Measurements from ENCODE around the gene SLC44A5. TPM values are rescaled to one million over a fixed set of nuclear protein-coding genes. Genes with fewer than 3 reads are reported as not detected.

Gene SLC44A5
- polyA plus RNA-seq, 3 donors = not detected

DNA sequence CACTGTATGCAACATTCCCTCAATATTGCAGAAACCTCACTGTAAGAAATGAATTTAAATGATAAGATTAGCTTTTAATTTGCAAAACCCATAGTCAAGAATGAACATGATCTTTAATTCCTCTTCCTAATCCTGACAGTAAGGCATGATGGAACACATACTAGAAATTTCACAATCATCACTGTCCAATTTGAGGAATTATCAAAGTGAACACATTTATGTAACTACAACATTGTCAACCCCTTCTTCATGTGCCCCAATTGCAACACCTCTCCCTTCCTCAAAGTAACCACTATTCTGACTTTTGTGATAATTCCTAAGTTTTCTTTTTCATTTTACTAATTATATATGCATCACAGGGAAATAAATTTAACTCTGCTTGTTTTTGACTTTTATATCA is 373.6 kb downstream of the SLC44A5 start:
- intact Hi-C loops (cut with micrococcal nuclease) = no loop called here
- peaks cover 2% of the 10 kb centered on the region for H3K4me1 Mint-ChIP-seq
- no peak overlapping the region for H3K27ac Mint-ChIP-seq
- H3K4me3 ChIP-seq (replicated peaks in 1 of 3; ENCODE audit: low read depth in 2 of 3, low read length in 3 of 3) = no peak overlapping the region
- H3K4me1 ChIP-seq (ENCODE audit: control insufficient read depth in 1 of 2, insufficient read depth in 2 of 2, low read length in 2 of 2) = no peaks in the 10 kb centered on the region
- H3K36me3 Mint-ChIP-seq = no peaks in the 10 kb centered on the region
- H3K4me2 ChIP-seq (replicated peaks; ENCODE audit: extremely low read depth, low read length, poor library complexity, severe bottlenecking) = no peak overlapping the region
- peaks cover 0 to 3% (median 0%) of the 10 kb centered on the region in 3 donors for H3K27me3 Mint-ChIP-seq (ENCODE audit: low read depth in 3 of 3)
- no peaks in the 10 kb centered on the region for H3K9me3 Mint-ChIP-seq
- H4K20me1 ChIP-seq (ENCODE audit: insufficient read depth, low read length) = no peaks in the 10 kb centered on the region
- H3K27me3 ChIP-seq (ENCODE audit: control insufficient read depth in 2 of 2, insufficient read depth in 2 of 2, low read length in 2 of 2) = no peaks in the 10 kb centered on the region
- TF ChIP-seq, protein P1, sequence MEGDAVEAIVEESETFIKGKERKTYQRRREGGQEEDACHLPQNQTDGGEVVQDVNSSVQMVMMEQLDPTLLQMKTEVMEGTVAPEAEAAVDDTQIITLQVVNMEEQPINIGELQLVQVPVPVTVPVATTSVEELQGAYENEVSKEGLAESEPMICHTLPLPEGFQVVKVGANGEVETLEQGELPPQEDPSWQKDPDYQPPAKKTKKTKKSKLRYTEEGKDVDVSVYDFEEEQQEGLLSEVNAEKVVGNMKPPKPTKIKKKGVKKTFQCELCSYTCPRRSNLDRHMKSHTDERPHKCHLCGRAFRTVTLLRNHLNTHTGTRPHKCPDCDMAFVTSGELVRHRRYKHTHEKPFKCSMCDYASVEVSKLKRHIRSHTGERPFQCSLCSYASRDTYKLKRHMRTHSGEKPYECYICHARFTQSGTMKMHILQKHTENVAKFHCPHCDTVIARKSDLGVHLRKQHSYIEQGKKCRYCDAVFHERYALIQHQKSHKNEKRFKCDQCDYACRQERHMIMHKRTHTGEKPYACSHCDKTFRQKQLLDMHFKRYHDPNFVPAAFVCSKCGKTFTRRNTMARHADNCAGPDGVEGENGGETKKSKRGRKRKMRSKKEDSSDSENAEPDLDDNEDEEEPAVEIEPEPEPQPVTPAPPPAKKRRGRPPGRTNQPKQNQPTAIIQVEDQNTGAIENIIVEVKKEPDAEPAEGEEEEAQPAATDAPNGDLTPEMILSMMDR (IDR thresholded peaks at IDR 0.05) = no peak
- no peak overlapping the region for H3K27ac ChIP-seq (ENCODE audit: low read depth in 1 of 2, low read length in 2 of 2)
- no peaks in the 10 kb centered on the region for H3K9me3 ChIP-seq (replicated peaks in 1 of 2; ENCODE audit: control insufficient read depth in 1 of 2, insufficient read depth in 1 of 2, low read length in 2 of 2)
- no peak overlapping the region for H3K9ac ChIP-seq (ENCODE audit: insufficient read depth, low read length, poor library complexity, severe bottlenecking)
- DNase-seq = no peak
- H3K4me3 Mint-ChIP-seq = no peak overlapping the region
- H3K36me3 ChIP-seq (replicated peaks in 1 of 2; ENCODE audit: control insufficient read depth in 1 of 2, insufficient read depth in 2 of 2, low read length in 2 of 2) = no peaks in the 10 kb centered on the region
- H3K79me2 ChIP-seq (ENCODE audit: insufficient read depth, low read length) = no peaks in the 10 kb centered on the region
- H2AFZ ChIP-seq (ENCODE audit: insufficient read depth, low read depth, low read length, poor library complexity, severe bottlenecking) = no peak overlapping the region

DNA sequence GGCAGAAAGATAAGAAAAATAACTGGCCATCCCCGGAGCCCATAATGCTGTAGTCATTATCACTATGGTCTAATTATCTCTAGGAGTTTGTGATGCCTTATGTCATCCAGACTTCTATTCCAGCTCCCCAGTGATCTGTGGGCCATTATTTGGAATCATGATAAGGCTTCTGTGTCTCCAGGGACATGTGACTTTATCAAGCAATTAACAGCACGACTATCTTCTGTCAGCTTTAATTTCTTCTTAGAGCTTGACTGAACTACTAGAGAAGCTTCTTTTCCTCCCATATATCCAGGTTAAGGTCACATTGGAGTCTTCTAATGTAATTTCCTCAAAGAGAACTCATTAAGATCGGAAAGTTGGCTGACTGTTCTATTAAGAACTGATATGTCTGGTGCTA is 376.4 kb downstream of the SLC44A5 start:
- Histone ChIP-seq H3K4me1 (ENCODE audit: control insufficient read depth in 1 of 2, insufficient read depth in 2 of 2, low read length in 2 of 2) (no peaks in the 10 kb centered on the region), H4K20me1 (ENCODE audit: insufficient read depth, low read length) (no peaks in the 10 kb centered on the region), H3K9me3 (replicated peaks in 1 of 2; ENCODE audit: control insufficient read depth in 1 of 2, insufficient read depth in 1 of 2, low read length in 2 of 2) (no peaks in the 10 kb centered on the region), H3K4me2 (replicated peaks; ENCODE audit: extremely low read depth, low read length, poor library complexity, severe bottlenecking) (no peak overlapping the region), H3K9ac (ENCODE audit: insufficient read depth, low read length, poor library complexity, severe bottlenecking) (no peak overlapping the region), H3K27ac (ENCODE audit: low read depth in 1 of 2, low read length in 2 of 2) (no peak overlapping the region), H3K36me3 (replicated peaks in 1 of 2; ENCODE audit: control insufficient read depth in 1 of 2, insufficient read depth in 2 of 2, low read length in 2 of 2) (no peaks in the 10 kb centered on the region), H2AFZ (ENCODE audit: insufficient read depth, low read depth, low read length, poor library complexity, severe bottlenecking) (no peak overlapping the region), H3K27me3 (ENCODE audit: control insufficient read depth in 2 of 2, insufficient read depth in 2 of 2, low read length in 2 of 2) (no peaks in the 10 kb centered on the region), H3K4me3 (replicated peaks in 1 of 3; ENCODE audit: low read depth in 2 of 3, low read length in 3 of 3) (no peak overlapping the region), H3K79me2 (ENCODE audit: insufficient read depth, low read length) (no peaks in the 10 kb centered on the region)
- Mint-ChIP-seq H3K27me3 (ENCODE audit: low read depth in 3 of 3) (peaks cover 0 to 8% (median 2%) of the 10 kb centered on the region in 3 donors), H3K27ac (no peak overlapping the region), H3K36me3 (no peaks in the 10 kb centered on the region), H3K4me3 (no peak overlapping the region), H3K4me1 (peaks cover 2% of the 10 kb centered on the region), H3K9me3 (peaks cover 0 to 1% (median 0%) of the 10 kb centered on the region in 7 donors)
- no peak for DNase-seq
- intact Hi-C loops (cut with micrococcal nuclease) = no loop called here
- 50% methylated on average over 1 of the region's 3 CpGs for WGBS (ENCODE audit: insufficient coverage)
- TF ChIP-seq, protein P1 (IDR thresholded peaks at IDR 0.05) = no peak
